Neural cell (in vitro differentiated cells): Measurements from ENCODE around the gene CAPN14.

Experiments used
- EP300 ChIP-seq: fragments of 450-650 bp; conservative IDR thresholded peaks from 2 replicates; pipeline ENCODE4 v1.6.1; 2014; ENCODE audit warnings: antibody characterized with exemption, mild to moderate bottlenecking, moderate library complexity; ENCODE audit not compliant: poor library complexity, severe bottlenecking
- EZH2 ChIP-seq: fragments of 200-600, 300-800 bp; shearing (Covaris generic), sonication (generic); IDR thresholded peaks from 2 replicates; pipeline ENCODE4 v1.6.1; 2014; ENCODE audit warnings: antibody characterized with exemption, low read length, borderline replicate concordance, mild to moderate bottlenecking; ENCODE audit not compliant: insufficient read depth, poor library complexity, severe bottlenecking
- RAD21 ChIP-seq: fragments of 450-650 bp; conservative IDR thresholded peaks from 2 replicates; pipeline ENCODE4 v1.6.1; 2014; ENCODE audit warnings: antibody characterized with exemption, mild to moderate bottlenecking, moderate library complexity
- SMC3 ChIP-seq: fragments of 450-650 bp; conservative IDR thresholded peaks from 2 replicates; pipeline ENCODE4 v1.6.1; 2014; ENCODE audit warnings: antibody characterized with exemption, mild to moderate bottlenecking, moderate library complexity; ENCODE audit not compliant: poor library complexity
- TF ChIP-seq, protein P1 (sequence below): fragments of 450-650 bp; IDR thresholded peaks from 2 replicates; pipeline ENCODE4 v1.5.1; 2014; ENCODE audit warnings: antibody characterized with exemption, mild to moderate bottlenecking, moderate library complexity; ENCODE audit not compliant: poor library complexity, severe bottlenecking

DNA sequence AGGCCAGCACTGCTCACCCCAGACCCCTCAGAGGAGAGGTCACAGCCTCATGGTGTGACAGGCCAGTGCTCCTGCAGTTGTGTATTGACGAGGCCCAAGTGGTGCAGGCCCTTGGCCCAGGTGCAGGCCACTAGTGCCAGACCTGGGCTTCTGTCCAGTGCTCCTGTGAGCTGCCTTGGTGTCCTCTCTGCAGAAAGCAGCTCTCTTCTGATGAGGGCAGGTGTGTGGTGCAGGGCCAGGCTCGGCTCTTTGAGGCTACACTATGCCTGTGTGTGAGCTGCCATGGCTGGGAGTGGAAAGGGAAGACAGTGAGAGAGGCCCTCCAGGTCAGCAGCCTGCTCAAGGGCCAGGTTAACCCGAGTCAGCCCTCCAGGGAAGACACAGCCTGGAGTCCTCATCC is 33.7 kb upstream of the CAPN14 start:
- TF ChIP-seq, protein P1, sequence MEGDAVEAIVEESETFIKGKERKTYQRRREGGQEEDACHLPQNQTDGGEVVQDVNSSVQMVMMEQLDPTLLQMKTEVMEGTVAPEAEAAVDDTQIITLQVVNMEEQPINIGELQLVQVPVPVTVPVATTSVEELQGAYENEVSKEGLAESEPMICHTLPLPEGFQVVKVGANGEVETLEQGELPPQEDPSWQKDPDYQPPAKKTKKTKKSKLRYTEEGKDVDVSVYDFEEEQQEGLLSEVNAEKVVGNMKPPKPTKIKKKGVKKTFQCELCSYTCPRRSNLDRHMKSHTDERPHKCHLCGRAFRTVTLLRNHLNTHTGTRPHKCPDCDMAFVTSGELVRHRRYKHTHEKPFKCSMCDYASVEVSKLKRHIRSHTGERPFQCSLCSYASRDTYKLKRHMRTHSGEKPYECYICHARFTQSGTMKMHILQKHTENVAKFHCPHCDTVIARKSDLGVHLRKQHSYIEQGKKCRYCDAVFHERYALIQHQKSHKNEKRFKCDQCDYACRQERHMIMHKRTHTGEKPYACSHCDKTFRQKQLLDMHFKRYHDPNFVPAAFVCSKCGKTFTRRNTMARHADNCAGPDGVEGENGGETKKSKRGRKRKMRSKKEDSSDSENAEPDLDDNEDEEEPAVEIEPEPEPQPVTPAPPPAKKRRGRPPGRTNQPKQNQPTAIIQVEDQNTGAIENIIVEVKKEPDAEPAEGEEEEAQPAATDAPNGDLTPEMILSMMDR = no peak
- TF ChIP-seq RAD21 (no peak), EP300 (no peak), EZH2 (no peak), SMC3 (no peak)
